PFSK-1 (cell line): ENCODE measurements around the gene CARD9.

Experiments used
- FOXP2 ChIP-seq: optimal IDR thresholded peaks from 2 replicates; pipeline ENCODE3; 2011; ENCODE audit warnings: borderline replicate concordance, control low read depth, inconsistent platforms; ENCODE audit not compliant: insufficient read depth; ENCODE audit errors: extremely low read length, extremely low read depth
- POLR2AphosphoS5 ChIP-seq: IDR thresholded peaks from 2 replicates; pipeline ENCODE4 v1.6.1; 2012; ENCODE audit warnings: low read depth, mild to moderate bottlenecking, control low read depth, low read length, moderate library complexity
- SIN3A ChIP-seq: IDR thresholded peaks from 2 replicates; pipeline ENCODE4 v1.6.1; 2012; ENCODE audit warnings: mild to moderate bottlenecking, low read length, moderate library complexity, borderline replicate concordance; ENCODE audit not compliant: insufficient read depth
- TAF1 ChIP-seq: IDR thresholded peaks from 2 replicates; pipeline ENCODE4 v1.6.1; 2012; ENCODE audit warnings: low read length, control low read depth, borderline replicate concordance; ENCODE audit not compliant: insufficient read depth
- TF ChIP-seq, protein P1 (sequence below), 2 experiments: IDR thresholded peaks; 2 replicates each; pipeline versions ENCODE4 v1.6.1 to v1.8.0; 2011 to 2012; ENCODE audit warnings: low read depth in 2 of 2, low read length in 2 of 2, control low read depth in 1 of 2, inconsistent platforms in 1 of 2, mild to moderate bottlenecking in 1 of 2, moderate library complexity in 1 of 2; ENCODE audit not compliant: insufficient read depth in 1 of 2

Gene CARD9

DNA sequence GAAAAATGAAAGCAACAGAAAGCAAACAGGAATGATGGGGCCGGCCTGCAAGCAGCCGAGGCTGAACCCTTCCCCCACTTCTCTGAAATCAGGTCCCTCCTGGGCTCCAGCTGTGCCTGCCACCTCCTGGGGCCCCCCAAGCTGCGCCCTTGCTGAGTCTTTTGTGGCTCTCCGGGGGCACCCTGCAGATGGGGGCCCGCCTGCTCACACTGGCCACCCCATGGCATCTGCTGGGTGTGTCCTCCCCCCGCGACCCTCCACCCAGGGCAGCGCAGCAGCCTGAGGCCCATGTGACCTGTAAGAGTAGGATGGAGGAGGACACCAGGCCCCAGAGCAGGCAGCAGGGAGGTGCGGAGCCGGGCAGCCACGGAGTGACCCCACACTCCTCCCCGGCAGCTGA is 40.4 kb downstream of the CARD9 start:
- TF ChIP-seq POLR2AphosphoS5, result no peak
- TF ChIP-seq, protein P1, sequence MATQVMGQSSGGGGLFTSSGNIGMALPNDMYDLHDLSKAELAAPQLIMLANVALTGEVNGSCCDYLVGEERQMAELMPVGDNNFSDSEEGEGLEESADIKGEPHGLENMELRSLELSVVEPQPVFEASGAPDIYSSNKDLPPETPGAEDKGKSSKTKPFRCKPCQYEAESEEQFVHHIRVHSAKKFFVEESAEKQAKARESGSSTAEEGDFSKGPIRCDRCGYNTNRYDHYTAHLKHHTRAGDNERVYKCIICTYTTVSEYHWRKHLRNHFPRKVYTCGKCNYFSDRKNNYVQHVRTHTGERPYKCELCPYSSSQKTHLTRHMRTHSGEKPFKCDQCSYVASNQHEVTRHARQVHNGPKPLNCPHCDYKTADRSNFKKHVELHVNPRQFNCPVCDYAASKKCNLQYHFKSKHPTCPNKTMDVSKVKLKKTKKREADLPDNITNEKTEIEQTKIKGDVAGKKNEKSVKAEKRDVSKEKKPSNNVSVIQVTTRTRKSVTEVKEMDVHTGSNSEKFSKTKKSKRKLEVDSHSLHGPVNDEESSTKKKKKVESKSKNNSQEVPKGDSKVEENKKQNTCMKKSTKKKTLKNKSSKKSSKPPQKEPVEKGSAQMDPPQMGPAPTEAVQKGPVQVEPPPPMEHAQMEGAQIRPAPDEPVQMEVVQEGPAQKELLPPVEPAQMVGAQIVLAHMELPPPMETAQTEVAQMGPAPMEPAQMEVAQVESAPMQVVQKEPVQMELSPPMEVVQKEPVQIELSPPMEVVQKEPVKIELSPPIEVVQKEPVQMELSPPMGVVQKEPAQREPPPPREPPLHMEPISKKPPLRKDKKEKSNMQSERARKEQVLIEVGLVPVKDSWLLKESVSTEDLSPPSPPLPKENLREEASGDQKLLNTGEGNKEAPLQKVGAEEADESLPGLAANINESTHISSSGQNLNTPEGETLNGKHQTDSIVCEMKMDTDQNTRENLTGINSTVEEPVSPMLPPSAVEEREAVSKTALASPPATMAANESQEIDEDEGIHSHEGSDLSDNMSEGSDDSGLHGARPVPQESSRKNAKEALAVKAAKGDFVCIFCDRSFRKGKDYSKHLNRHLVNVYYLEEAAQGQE (IDR thresholded peaks at IDR 0.05; ENCODE audit: insufficient read depth in 1 of 2, low read depth in 2 of 2, low read length in 2 of 2), result no peak
- TF ChIP-seq FOXP2, result no peak
- no peak for TF ChIP-seq SIN3A
- TF ChIP-seq TAF1, result no peak

GRCh38 chr9:136332482-136332983 is 40.9 kb downstream of the CARD9 start:
- TF ChIP-seq, protein P1 (IDR thresholded peaks at IDR 0.05; ENCODE audit: insufficient read depth in 1 of 2, low read depth in 2 of 2, low read length in 2 of 2), result no peak
- TF ChIP-seq POLR2AphosphoS5 (no peak), SIN3A (no peak), FOXP2 (no peak), TAF1 (no peak)

- no peak for TF ChIP-seq TAF1
- TF ChIP-seq FOXP2, result no peak
- no peak for TF ChIP-seq SIN3A
These were observed 41.6 kb downstream of the CARD9 start for GRCh38 chr9:136331556-136332481.

DNA sequence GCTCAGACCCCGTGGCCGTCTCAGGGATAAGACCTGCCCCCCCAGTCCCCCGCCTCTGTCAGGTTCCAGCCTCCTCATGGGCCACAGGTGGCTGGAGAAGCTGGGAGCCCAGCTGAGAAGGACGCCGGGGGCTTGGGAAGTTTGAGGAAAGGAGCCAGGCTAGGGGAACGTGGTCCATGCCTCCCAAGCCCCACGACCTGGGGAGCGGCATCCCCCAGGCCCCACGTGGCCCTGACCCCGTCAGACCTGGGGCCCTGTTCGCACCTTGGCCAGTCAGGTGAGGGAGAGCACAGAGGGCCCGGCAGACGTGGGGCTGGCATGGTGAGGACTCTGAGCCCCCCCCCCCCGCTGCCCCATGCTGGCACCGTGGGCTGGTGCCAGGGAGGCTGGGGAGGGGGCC is 42.4 kb downstream of the CARD9 start:
- TF ChIP-seq, protein P1 (IDR thresholded peaks at IDR 0.05; ENCODE audit: insufficient read depth in 1 of 2, low read depth in 2 of 2, low read length in 2 of 2), result no peak
- TF ChIP-seq SIN3A, result no peak
- no peak for TF ChIP-seq POLR2AphosphoS5
- TF ChIP-seq TAF1, result no peak
- no peak for TF ChIP-seq FOXP2

DNA sequence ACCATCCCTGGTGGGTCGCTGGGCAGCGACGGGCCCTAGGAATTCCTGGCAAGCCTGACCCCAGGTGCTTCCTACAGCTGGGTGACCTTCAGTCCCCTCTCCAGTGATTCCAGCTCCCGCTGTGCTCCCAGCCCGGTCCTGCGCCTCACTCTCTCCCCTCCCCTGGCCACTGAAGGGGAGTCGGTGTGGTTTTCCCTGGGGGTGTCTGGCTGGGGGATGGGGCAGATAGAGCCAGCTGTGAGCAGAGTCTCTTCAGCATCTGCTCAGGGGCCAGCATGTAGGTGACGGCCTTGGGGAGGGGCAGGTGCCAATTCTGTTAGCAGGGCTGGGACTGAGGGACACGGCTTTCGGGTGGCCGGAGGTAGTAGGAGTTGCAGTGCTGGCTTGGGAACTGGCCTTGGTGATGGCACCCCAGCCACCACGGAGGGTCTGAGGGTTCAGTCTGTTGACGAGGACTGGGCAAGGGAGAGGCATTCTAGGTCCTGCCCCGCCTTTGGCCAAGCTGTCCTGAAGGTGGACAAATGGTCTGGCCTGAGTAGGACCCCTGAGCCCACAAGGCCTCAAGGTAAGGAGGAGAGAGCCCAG is 43.0 kb downstream of the CARD9 start:
- no peak for TF ChIP-seq TAF1
- TF ChIP-seq FOXP2, result no peak
- no peak for TF ChIP-seq POLR2AphosphoS5
- TF ChIP-seq, protein P1 (IDR thresholded peaks at IDR 0.05; ENCODE audit: insufficient read depth in 1 of 2, low read depth in 2 of 2, low read length in 2 of 2), result no peak
- TF ChIP-seq SIN3A, result no peak
